Cerebellar nuclear complex (tissue), 1 donor: ENCODE data around the gene BTG2.

Source experiments
- DNase-seq, 2 experiments: peaks; one replicate each; lab custom pipeline; 2025; lab: John Stamatoyannopoulos, UW

The BTG2 gene

GRCh38 chr1:203276408-203276807 is 28.9 kb upstream of the BTG2 start:
- no peak for DNase-seq

GRCh38 chr1:203276916-203277545 is 28.3 kb upstream of the BTG2 start:
- DNase-seq = no peak

GRCh38 chr1:203278082-203278884 is 27.0 kb upstream of the BTG2 start:
- peak in 1 of 2 experiments; percentile 66 for DNase-seq

GRCh38 chr1:203278885-203279406 is 26.4 kb upstream of the BTG2 start:
- no peak for DNase-seq

- no peak for DNase-seq
These were observed 25.3 kb upstream of the BTG2 start for GRCh38 chr1:203280061-203280460.

GRCh38 chr1:203281033-203281432 is 24.3 kb upstream of the BTG2 start:
- no peak for DNase-seq

- no peak for DNase-seq
These were observed 23.3 kb upstream of the BTG2 start for GRCh38 chr1:203281851-203282661.

GRCh38 chr1:203282720-203283542 is 22.4 kb upstream of the BTG2 start:
- peak in 1 of 2 experiments; percentile 12 for DNase-seq

- DNase-seq = no peak
These were observed 21.7 kb upstream of the BTG2 start for GRCh38 chr1:203283597-203283996.

- DNase-seq = no peak
These were observed 20.8 kb upstream of the BTG2 start for GRCh38 chr1:203284411-203285123.

- DNase-seq = no peak
These were observed 18.9 kb upstream of the BTG2 start for GRCh38 chr1:203286161-203286984.

GRCh38 chr1:203287109-203287893 is 18.0 kb upstream of the BTG2 start:
- DNase-seq = no peak

GRCh38 chr1:203287898-203288297 is 17.4 kb upstream of the BTG2 start:
- no peak for DNase-seq

GRCh38 chr1:203288400-203288799 is 16.9 kb upstream of the BTG2 start:
- DNase-seq = no peak

GRCh38 chr1:203289281-203289981 is 15.9 kb upstream of the BTG2 start:
- no peak for DNase-seq

GRCh38 chr1:203289982-203290260 is 15.4 kb upstream of the BTG2 start:
- no peak for DNase-seq

- peak; percentile 84 to 86 for DNase-seq
These were observed 14.8 kb upstream of the BTG2 start for GRCh38 chr1:203290261-203291089.
